HG03108 (cell line): ENCODE results near the gene TLE7.

Experiments
- ATAC-seq: cut with Tn5 transposase; IDR thresholded peaks from one replicate; pipeline ENCODE4 v1.9.1; 2021; ENCODE audit warnings: moderate library complexity; ENCODE audit not compliant: unreplicated experiment

Gene TLE7

DNA sequence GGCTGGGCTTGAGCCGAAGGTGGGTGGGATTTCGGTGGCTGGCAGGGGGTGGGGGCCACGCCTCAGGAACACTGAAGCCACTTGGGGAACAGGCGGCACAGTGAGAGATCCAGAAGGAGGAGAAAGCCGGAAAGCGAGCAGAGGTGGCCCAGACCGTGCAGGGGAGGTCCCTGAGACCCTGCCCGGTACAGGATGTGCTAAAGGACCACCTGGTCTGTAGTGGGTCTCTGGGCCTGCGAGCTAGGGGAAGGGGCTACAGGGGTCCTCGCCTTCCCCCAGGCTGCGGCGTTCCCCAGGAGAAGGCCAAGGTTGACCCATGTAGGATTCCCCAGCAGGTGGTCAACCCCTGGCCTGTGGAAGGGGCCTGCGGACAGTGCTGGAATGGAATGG is at the start of gene TLE7:
Gene TLE7, minus strand, starts transcription at position 4 of the 390 bp plus-strand sequence. CDS start 8,730 bp downstream, outside the sequence.
- no peak for ATAC-seq

GRCh38 chr16:71491054-71491453 is 49.2 kb upstream of the TLE7 start:
- ATAC-seq: no peak

DNA sequence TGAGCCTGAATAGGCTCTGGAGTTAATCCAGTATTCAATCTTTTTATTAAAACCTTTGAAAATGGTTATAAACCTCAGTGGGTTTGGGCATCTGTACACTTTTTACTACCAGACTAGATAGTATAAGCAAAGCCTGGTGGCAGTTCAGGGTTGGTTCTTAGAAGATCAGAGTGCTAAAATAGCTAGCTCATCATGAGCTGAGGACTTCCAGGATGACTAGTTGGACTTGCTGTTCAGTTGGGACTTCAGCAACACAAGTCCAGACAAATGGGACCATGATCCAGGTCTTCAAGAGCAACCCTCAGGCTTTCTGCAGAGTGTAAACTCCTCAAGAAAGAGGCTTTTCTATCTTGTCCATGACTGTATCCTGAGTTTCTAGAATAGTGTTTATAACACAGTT is 48.5 kb upstream of the TLE7 start:
- ATAC-seq: no peak

DNA sequence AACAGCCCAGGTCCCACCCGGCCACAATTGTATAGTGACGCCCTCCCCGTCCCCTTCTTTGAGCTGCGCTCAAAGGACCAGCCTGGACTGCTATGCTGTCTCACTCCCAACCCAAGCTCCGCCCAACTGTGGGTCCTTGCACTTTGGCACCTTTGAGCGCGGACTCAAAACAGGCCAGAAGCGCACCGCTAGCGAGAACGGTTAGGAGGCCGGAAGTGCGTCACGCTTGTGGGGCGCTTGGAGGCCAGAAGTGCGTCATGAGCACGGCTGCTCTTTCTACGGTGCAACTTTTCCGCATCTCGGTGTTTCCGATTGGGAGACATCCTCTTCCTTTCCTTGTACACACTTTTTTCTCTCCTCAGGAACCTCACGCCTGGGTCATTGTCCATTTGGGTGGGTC is 47.3 kb upstream of the TLE7 start, which contains the start of gene ZNF19:
Gene ZNF19, minus strand, starts transcription at position 203 of the 400 bp plus-strand sequence. CDS start 7,210 bp downstream, outside the sequence.
- ATAC-seq: no peak

GRCh38 chr16:71484006-71484893 is 42.4 kb upstream of the TLE7 start:
- ATAC-seq: peak; percentile 83

DNA sequence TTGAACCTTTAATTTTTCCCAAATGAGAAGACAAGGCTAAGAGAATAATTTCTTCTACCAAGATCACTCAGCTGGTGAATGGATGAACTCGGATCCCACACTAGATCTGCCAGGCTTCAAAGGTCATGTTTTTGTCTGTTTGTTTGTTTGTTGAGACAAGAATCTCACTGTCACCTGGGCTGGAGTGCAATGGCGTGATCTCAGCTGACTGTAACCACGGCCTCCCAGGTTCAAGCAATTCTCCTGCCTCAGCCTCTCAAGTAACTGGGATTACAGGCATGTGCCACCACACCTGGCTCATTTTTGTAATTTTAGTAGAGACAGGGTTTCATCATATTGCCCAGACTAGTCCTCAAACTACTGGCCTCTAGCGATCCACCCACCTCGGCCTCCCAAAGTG is 40.7 kb upstream of the TLE7 start:
- no peak for ATAC-seq

GRCh38 chr16:71480956-71481355 is 39.1 kb upstream of the TLE7 start:
- ATAC-seq: no peak

DNA sequence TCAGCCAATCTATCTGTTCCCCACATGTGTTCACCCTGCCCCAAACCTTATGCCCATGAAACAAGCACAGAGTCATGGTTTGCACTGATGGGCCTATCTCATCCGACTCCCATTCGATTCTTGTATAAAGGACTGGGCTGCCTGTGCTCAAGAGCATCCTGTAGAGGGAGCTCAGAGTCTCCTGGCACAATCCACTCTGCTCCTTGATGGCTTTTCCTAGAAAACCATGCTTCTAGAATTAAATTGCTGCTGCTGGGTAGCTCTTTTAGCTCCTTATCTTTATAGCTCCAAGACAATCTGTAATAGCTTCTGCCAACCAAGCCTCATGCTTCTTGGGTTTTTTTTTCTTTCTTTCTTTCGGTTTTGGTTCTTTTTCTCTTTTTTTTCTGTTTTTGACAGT is 37.6 kb upstream of the TLE7 start:
- no peak for ATAC-seq

GRCh38 chr16:71476457-71477124 is 34.7 kb upstream of the TLE7 start:
- ATAC-seq: no peak

- no peak for ATAC-seq
Observed at GRCh38 chr16:71474864-71475263, 33.0 kb upstream of the TLE7 start.

DNA sequence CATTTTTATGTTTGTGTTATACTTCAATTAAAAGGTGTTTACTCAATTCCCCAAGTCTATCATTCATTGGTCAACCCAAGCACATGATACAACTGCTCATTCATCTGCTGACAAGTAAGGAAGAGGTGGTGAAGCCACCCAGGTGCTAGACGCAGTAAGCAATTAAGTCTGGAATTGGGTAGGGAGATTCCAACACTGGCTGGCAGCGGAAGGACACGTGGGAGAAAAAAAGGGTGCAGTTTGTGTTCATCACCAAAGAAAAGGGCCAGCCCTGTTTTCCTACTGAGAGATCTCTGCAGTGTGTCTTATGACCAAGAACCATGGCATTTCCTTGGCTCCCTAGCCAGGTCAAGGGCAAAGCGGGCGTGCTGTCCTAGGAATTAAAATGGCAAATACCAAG is 32.0 kb upstream of the TLE7 start:
- ATAC-seq: no peak

GRCh38 chr16:71472931-71473330 is 31.1 kb upstream of the TLE7 start:
- ATAC-seq: no peak

GRCh38 chr16:71472051-71472450 is 30.2 kb upstream of the TLE7 start:
- ATAC-seq: no peak

- ATAC-seq: no peak
Observed at GRCh38 chr16:71467810-71468209, 26.0 kb upstream of the TLE7 start.

DNA sequence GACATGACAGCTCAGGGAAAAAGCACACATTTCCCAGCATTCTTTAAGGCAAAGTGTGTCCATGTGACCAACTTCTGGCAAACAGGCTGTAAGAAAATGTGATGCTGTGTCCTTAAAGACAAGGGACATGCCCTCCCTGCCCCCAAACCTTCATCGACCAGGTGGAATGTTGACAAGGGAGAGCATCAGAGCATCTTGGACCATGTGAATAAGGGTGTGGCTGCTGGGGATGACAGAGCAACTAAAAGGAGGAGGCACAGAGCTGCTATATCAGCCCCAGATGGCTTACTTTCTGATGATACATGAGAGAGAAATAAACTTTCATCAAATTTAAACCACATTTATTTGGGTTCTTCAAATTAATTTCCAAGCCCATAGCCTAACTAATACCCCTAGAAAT is 22.4 kb upstream of the TLE7 start:
- ATAC-seq: no peak

DNA sequence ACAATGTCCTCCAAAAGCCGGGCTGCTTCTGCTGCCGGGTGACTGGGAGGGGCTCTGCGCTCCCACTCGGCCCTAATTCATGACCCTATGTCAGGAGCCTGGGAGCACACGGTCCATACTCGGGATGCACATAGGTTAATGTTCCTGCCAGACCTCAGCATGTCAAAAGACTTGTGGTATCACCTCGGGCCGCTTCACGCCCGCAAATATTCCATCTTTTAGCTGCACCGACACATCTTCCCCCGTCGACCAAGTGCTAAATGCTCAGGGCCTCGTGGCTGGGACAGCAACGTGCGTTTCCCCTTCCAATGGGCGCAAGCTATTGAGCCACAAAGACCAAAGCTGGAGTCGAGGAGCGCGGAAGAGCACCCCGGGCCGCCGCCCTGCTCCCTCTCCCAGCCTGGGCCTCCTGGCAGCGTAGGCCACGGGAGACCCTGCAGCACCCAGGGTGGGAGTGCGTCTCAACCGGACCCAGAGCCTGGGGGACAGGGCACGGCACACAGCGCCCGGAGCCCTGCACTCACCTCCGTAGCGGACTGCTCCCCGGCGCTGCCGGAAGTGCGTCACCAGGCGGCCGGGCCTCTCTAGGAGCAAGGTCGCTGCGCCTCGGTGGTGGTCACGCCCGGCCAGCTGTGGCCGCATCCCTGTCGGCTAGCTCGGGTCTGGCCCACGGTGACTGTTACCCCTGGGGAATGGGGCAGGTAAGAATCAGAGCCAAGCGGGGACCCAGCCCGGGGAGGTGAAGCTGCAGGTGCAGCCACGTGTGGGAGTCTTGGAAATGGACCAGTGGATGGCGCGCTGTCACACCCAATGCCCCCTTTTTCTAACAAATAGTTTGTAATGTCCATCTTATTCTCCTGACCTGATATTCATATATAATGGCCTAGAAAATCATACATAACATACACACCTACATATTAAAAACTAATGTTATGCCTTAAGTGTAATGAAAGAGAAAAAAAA is 20.1 kb upstream of the TLE7 start, which contains the start of gene ZNF23:
Gene ZNF23, minus strand, starts transcription at position 562 of the 963 bp plus-strand sequence. CDS start 5,451 bp downstream, outside the sequence.
- peak; percentile 98 for ATAC-seq

DNA sequence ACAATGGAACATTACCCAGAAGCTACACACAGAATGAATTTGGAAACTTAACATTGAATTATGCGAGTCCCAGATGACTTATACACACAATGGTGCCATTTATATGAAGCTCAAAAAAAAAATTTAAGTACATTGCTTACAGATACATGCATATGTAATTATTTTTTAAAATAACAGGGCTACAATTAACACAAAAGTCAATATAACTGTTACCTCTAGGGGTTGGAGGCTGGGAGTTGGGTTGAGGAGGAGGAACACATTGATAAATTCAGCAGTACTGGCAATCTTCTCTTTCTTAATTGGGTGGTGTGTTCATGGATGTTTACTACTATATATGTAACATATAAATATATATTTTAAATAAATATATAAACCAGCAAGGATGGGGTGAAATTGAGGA is 19.1 kb upstream of the TLE7 start:
- no peak for ATAC-seq

DNA sequence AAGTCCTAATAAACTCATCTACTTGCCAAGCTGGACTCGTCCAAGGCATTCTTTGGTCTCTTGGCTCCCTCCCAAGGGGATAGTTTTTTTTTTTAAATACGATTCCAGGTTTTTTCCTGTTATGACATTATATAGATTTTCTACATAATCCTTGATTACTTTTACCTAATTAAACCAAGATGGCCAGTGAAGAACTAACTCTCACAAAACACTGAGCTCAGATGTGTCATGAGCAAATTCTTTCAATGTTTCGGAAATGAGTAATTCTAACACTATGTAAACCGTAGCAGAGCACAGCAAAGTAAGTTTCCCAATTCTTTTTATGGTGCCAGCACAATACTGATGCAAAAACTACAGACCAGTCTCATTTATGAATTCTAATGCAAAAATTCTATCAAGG is 18.4 kb upstream of the TLE7 start:
- no peak for ATAC-seq

- no peak for ATAC-seq
Observed at GRCh38 chr16:71459510-71459909, 17.7 kb upstream of the TLE7 start.

GRCh38 chr16:71456801-71457200 is 14.9 kb upstream of the TLE7 start:
- no peak for ATAC-seq

DNA sequence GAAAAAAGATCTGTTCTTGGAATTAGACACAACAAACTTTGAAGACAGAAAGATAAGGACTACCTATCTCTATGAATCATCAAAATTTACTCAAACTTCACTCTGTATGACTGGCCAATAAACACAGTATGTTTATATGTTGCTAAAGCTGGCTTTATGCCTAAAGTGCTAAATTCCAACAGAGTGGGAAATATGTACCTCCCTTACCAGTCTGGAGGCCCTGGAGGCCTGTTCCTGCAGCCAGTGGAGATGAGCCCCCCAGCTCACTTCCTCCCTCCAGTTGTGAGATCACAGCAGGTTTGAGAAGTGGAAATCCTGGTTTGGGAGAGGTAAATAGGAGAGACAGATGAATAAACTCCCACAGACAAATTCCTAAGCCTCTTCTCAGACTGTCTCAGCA is 11.2 kb upstream of the TLE7 start:
- ATAC-seq: no peak
